K562 (cell line): ENCODE data around the gene USP15. TPM values are rescaled to one million over a fixed set of nuclear protein-coding genes. Genes with fewer than 3 reads are reported as not detected.

Source experiments
- ATAC-seq: fragments of 200-7000 bp; cut with Tn5 transposase; 3 replicates; pipeline ENCODE4 v1.9.1; 2020; ENCODE audit warnings: moderate library complexity
- BruUV-seq: library from RNA; stranded (reverse); fragments of 400-500 nt; replicated peaks from 2 replicates; lab custom pipeline; 2021; lab: Mats Ljungman, UMichigan
- CTCF ChIA-PET: fragments of 300-600 bp; formaldehyde crosslinking; extraction: SDS; loops from one replicate; lab custom pipeline; 2021; ENCODE audit warnings: low intra/inter-chr PET ratio; lab: Yijun Ruan, JAX
- POLR2A ChIA-PET: fragments of 300-600, 350-650 bp; sonication (Branson Sonifier 250); formaldehyde crosslinking; extraction: SDS; loops from one replicate; lab custom pipeline; 2021; ENCODE audit warnings: antibody characterized with exemption, inconsistent platforms; lab: Yijun Ruan, JAX
- DNase-seq, 4 experiments: peaks; one replicate each; pipeline versions ENCODE4 v3.0.0 to v3.0.0-alpha.2; 2011 to 2018; ENCODE audit warnings: low spot score in 3 of 4, mixed read lengths in 3 of 4; ENCODE audit errors: extremely low read depth in 1 of 4
- FAIRE-seq: peaks from 2 replicates; lab custom pipeline; 2011; peaks lifted over from hg19 to GRCh38; lab: Jason Lieb, UNC
- H2AFZ ChIP-seq: 2 replicates; pipeline ENCODE4 v1.6.0; 2011; ENCODE audit warnings: low read depth, low read length, control low read depth, inconsistent platforms
- H3K27ac ChIP-seq: fragments of 200-600 bp; 3 replicates; pipeline ENCODE4 v1.8.0; 2011; ENCODE audit warnings: low read depth, mild to moderate bottlenecking, control low read depth, inconsistent platforms, low read length, moderate library complexity, mixed read lengths; ENCODE audit errors: extremely low read depth
- H3K27me3 ChIP-seq, 2 experiments: fragments of 300-600 bp in 1 of 2; 2 replicates in 1 of 2; 3 replicates in 1 of 2; pipeline versions ENCODE4 v1.6.0 to v1.8.0; 2011; ENCODE audit warnings: inconsistent platforms in 2 of 2, low read length in 2 of 2, mild to moderate bottlenecking in 1 of 2, mixed read lengths in 1 of 2, moderate library complexity in 1 of 2; ENCODE audit not compliant: control insufficient read depth in 2 of 2, insufficient read depth in 2 of 2
- H3K36me3 ChIP-seq: fragments of 300-600 bp; 3 replicates; pipeline ENCODE4 v1.8.0; 2011; ENCODE audit warnings: mild to moderate bottlenecking, low read length, inconsistent platforms; ENCODE audit not compliant: control insufficient read depth, insufficient read depth
- H3K4me1 ChIP-seq, 2 experiments: fragments of 200-600 bp in 1 of 2; replicated peaks in 1 of 2; 2 replicates in 1 of 2; 3 replicates in 1 of 2; pipeline versions ENCODE4 v1.5.1 to v1.8.0; 2011; ENCODE audit warnings: inconsistent platforms in 2 of 2, low read length in 2 of 2, mild to moderate bottlenecking in 1 of 2, mixed read lengths in 1 of 2, moderate library complexity in 1 of 2; ENCODE audit not compliant: control insufficient read depth in 2 of 2, insufficient read depth in 2 of 2
- H3K4me2 ChIP-seq: 2 replicates; pipeline ENCODE4 v1.6.1; 2011; ENCODE audit warnings: low read length, control low read depth, inconsistent platforms, mixed read lengths; ENCODE audit not compliant: insufficient read depth
- H3K4me3 ChIP-seq: fragments of 200-600 bp; sonication (generic), shearing (Covaris generic); 2 replicates; pipeline ENCODE4 v1.5.1; 2016; ENCODE audit warnings: control low read depth, inconsistent platforms
- H3K79me2 ChIP-seq: fragments of 200-600 bp; 3 replicates; pipeline ENCODE4 v1.8.0; 2011; ENCODE audit warnings: low read length, inconsistent platforms; ENCODE audit not compliant: control insufficient read depth, insufficient read depth
- H3K9ac ChIP-seq, 2 experiments: 2 replicates each; pipeline versions ENCODE4 v1.6.0 to v1.6.1; 2011; ENCODE audit warnings: low read depth in 2 of 2, low read length in 2 of 2, control low read depth in 1 of 2, inconsistent platforms in 1 of 2, mild to moderate bottlenecking in 1 of 2, mixed read lengths in 1 of 2; ENCODE audit not compliant: insufficient read depth in 1 of 2
- H3K9me1 ChIP-seq: one replicate; pipeline ENCODE4 v1.6.0; 2011; ENCODE audit warnings: inconsistent platforms, mild to moderate bottlenecking, low read length, moderate library complexity; ENCODE audit not compliant: control insufficient read depth, insufficient read depth
- H3K9me3 ChIP-seq: replicated peaks from 2 replicates; pipeline ENCODE4 v1.5.1; 2011; ENCODE audit warnings: low read depth, low read length, inconsistent platforms; ENCODE audit not compliant: control insufficient read depth, insufficient read depth
- H4K20me1 ChIP-seq: replicated peaks from 2 replicates; pipeline ENCODE4 v1.6.1; 2011; ENCODE audit warnings: low read length, inconsistent platforms, mixed read lengths; ENCODE audit not compliant: control insufficient read depth, insufficient read depth
- C11orf30 ChIP-seq: fragments of 450-650 bp; IDR thresholded peaks from 2 replicates; pipeline ENCODE4 v1.6.1; 2016; ENCODE audit warnings: low read depth, mild to moderate bottlenecking
- MAFG ChIP-seq: fragments of 450-650 bp; conservative IDR thresholded peaks from 2 replicates; pipeline ENCODE4 v1.6.1; 2016; ENCODE audit warnings: missing genetic modification characterization, missing compliant biosample characterization
- ZNF316 ChIP-seq: fragments of 450-650 bp; IDR thresholded peaks from 2 replicates; pipeline ENCODE4 v1.6.1; 2016
- in situ Hi-C: fragments of 300-500 bp; cut with MboI; formaldehyde crosslinking; loops from 4 replicates; pipeline ENCODE4 v1.15.0; 2018; ENCODE audit warnings: inconsistent platforms, mixed read lengths
- intact Hi-C: fragments of 100-400 bp; cut with micrococcal nuclease; formaldehyde crosslinking; loops from 2 replicates; pipeline ENCODE4 v1.14.2; 2022
- polyA plus RNA-seq, 8 experiments: library from polyadenylated mRNA; depleted of rRNA in 4 of 8; stranded (reverse) in 5 of 8; unstranded in 3 of 8; fragments of >200 nt; fragmentation: Nextera tagmentation in 2 of 8; fragmentation: Illumina TruSeq in 1 of 8; extraction: Ambion mirVana in 2 of 8; extraction: Trizol in 1 of 8; gene quantifications; 2 replicates each; pipeline versions ENCODE4 v1.2.1 to v1.2.3, GENCODE V29; 2011 to 2014; ENCODE audit warnings: inconsistent platforms in 1 of 8, missing spikeins in 1 of 8
- total RNA-seq, 7 experiments: library from RNA; depleted of rRNA in 6 of 7; stranded (reverse); fragments of >200 nt in 6 of 7; fragmentation: Illumina TruSeq in 2 of 7; extraction: Trizol in 2 of 7; gene quantifications; 2 replicates each; pipeline versions ENCODE4 v1.2.1 to v1.2.3, GENCODE V29; 2011 to 2021; ENCODE audit warnings: low replicate concordance in 1 of 7
- TF ChIP-seq, protein P1 (sequence below): fragments of 450-650 bp; IDR thresholded peaks from 2 replicates; pipeline ENCODE4 v1.7.0; 2016; ENCODE audit warnings: borderline replicate concordance
- TF ChIP-seq, protein P2 (sequence below): fragments of 250-450 bp; sonication (Bioruptor Pico); IDR thresholded peaks from 2 replicates; pipeline ENCODE4 v1.5.0; 2022; ENCODE audit warnings: mild to moderate bottlenecking

USP15 gene
- total and polyA plus RNA-seq, 9 of the 15 experiments (the other 6 are each of a cell fraction or from before 2014, with no cell fraction given), result 140 to 272 (median 182) TPM

DNA sequence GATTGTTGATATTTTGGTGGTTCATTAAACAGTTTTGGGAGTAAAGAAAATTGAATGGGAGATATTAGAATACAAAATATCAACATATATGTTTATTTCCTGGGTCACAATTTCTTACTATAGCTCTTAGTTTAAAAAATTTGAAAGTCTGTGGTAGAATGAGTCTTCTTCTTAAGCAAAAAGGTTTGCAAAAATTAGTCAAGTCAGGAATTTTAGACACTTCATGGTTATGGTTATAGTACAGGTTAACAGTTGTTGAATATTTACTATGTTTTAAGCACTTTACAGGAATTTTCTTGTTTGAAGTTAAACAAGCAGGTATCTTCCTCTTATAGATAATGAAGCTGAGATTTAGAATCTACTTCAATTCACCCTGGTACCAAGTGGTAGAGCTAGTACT lies 56.8 kb downstream of the USP15 start:
- POLR2A ChIA-PET, result interaction anchor here (0.8 to 1.3 kb wide), 2 partner anchors 10 to 53 kb away, joined by 3 to 4 read pairs; no protein-coding TSS in a partner anchor
- Histone ChIP-seq H3K4me3 (no peak overlapping the region), H2AFZ (no peak overlapping the region), H3K79me2 (peaks cover 95% of the 10 kb centered on the region), H3K4me1 (peaks cover 0 to 3% of the 10 kb centered on the region in 2 experiments; a peak in 1 of 5 replicates), H3K9me1 (no peaks in the 10 kb centered on the region), H3K27ac (no peak overlapping the region), H3K36me3 (peaks cover 86% of the 10 kb centered on the region), H4K20me1 (no peaks in the 10 kb centered on the region), H3K27me3 (no peaks in the 10 kb centered on the region), H3K4me2 (no peak overlapping the region), H3K9me3 (peaks cover 26% of the 10 kb centered on the region), H3K9ac (no peak overlapping the region)
- in situ Hi-C loops, result no loop called here
- DNase-seq, result no peak
- BruUV-seq, result no TSS peak
- ATAC-seq, result no peak
- no peak for FAIRE-seq
- 0 out of 2 replicates have a peak, but pooled peaks have one; percentile 13 for TF ChIP-seq MAFG (tag)
- TF ChIP-seq, protein P1, sequence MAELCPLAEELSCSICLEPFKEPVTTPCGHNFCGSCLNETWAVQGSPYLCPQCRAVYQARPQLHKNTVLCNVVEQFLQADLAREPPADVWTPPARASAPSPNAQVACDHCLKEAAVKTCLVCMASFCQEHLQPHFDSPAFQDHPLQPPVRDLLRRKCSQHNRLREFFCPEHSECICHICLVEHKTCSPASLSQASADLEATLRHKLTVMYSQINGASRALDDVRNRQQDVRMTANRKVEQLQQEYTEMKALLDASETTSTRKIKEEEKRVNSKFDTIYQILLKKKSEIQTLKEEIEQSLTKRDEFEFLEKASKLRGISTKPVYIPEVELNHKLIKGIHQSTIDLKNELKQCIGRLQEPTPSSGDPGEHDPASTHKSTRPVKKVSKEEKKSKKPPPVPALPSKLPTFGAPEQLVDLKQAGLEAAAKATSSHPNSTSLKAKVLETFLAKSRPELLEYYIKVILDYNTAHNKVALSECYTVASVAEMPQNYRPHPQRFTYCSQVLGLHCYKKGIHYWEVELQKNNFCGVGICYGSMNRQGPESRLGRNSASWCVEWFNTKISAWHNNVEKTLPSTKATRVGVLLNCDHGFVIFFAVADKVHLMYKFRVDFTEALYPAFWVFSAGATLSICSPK, result no peak
- TF ChIP-seq, protein P2, sequence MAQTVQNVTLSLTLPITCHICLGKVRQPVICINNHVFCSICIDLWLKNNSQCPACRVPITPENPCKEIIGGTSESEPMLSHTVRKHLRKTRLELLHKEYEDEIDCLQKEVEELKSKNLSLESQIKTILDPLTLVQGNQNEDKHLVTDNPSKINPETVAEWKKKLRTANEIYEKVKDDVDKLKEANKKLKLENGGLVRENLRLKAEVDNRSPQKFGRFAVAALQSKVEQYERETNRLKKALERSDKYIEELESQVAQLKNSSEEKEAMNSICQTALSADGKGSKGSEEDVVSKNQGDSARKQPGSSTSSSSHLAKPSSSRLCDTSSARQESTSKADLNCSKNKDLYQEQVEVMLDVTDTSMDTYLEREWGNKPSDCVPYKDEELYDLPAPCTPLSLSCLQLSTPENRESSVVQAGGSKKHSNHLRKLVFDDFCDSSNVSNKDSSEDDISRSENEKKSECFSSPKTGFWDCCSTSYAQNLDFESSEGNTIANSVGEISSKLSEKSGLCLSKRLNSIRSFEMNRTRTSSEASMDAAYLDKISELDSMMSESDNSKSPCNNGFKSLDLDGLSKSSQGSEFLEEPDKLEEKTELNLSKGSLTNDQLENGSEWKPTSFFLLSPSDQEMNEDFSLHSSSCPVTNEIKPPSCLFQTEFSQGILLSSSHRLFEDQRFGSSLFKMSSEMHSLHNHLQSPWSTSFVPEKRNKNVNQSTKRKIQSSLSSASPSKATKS (CRISPR knock-in tag), result no peak
- peak; percentile 78 for TF ChIP-seq ZNF316
- TF ChIP-seq C11orf30, result peak; percentile 51
- CTCF ChIA-PET, result no interaction called here
- intact Hi-C loops, result no loop called here
